Keratinocyte (primary cell): ENCODE data around the gene PTPN14. TPM values are rescaled to one million over a fixed set of nuclear protein-coding genes. Genes with fewer than 3 reads are reported as not detected.

Experiments used
- DNase-seq: peaks from one replicate; pipeline ENCODE4 v3.0.0-alpha.2; 2011; ENCODE audit warnings: low read depth, missing footprints, low spot score
- FAIRE-seq: peaks from 2 replicates; lab custom pipeline; 2011; peaks lifted over from hg19 to GRCh38; lab: Jason Lieb, UNC
- H2AFZ ChIP-seq: 2 replicates; pipeline ENCODE4 v1.6.0; 2012; ENCODE audit warnings: low read length, control low read depth, inconsistent platforms; ENCODE audit not compliant: control insufficient read depth
- H3K27ac ChIP-seq: 2 replicates; pipeline ENCODE4 v1.5.1; 2011; ENCODE audit warnings: low read length; ENCODE audit not compliant: control insufficient read depth, insufficient read depth
- H3K27me3 ChIP-seq: 3 replicates; pipeline ENCODE4 v1.6.0; 2011; ENCODE audit warnings: low read length; ENCODE audit not compliant: control insufficient read depth, insufficient read depth; ENCODE audit errors: extremely low read depth
- H3K36me3 ChIP-seq, 2 experiments: 2 replicates in 1 of 2; 3 replicates in 1 of 2; pipeline ENCODE4 v1.5.1; 2011; ENCODE audit warnings: low read length in 2 of 2, mild to moderate bottlenecking in 1 of 2; ENCODE audit not compliant: control insufficient read depth in 2 of 2, insufficient read depth in 2 of 2; ENCODE audit errors: extremely low read depth in 1 of 2
- H3K4me1 ChIP-seq: 3 replicates; pipeline ENCODE4 v1.5.1; 2011; ENCODE audit warnings: low read length; ENCODE audit not compliant: control insufficient read depth, insufficient read depth; ENCODE audit errors: extremely low read depth
- H3K4me2 ChIP-seq: 3 replicates; pipeline ENCODE4 v1.6.0; 2011; ENCODE audit warnings: low read depth, low read length; ENCODE audit not compliant: control insufficient read depth, insufficient read depth; ENCODE audit errors: extremely low read depth
- H3K4me3 ChIP-seq, 3 experiments: fragments of 200-600 bp in 1 of 3; sonication (generic) in 1 of 3; 2 replicates in 2 of 3; 3 replicates in 1 of 3; pipeline ENCODE4 v1.5.1; 2011 to 2016; ENCODE audit warnings: low read length in 3 of 3, mild to moderate bottlenecking in 3 of 3, control low read depth in 2 of 3, inconsistent platforms in 1 of 3, low read depth in 1 of 3, mixed read lengths in 1 of 3, mixed run types in 1 of 3, moderate library complexity in 1 of 3; ENCODE audit not compliant: control insufficient read depth in 2 of 3, insufficient read depth in 2 of 3; ENCODE audit errors: extremely low read depth in 1 of 3
- H3K79me2 ChIP-seq: 2 replicates; pipeline ENCODE4 v1.6.0; 2012; ENCODE audit warnings: low read length; ENCODE audit not compliant: control insufficient read depth, insufficient read depth
- H3K9ac ChIP-seq: 3 replicates; pipeline ENCODE4 v1.6.0; 2011; ENCODE audit warnings: low read length; ENCODE audit not compliant: control insufficient read depth, insufficient read depth; ENCODE audit errors: extremely low read depth
- H3K9me1 ChIP-seq: 3 replicates; pipeline ENCODE4 v1.6.0; 2011; ENCODE audit warnings: low read length; ENCODE audit not compliant: control insufficient read depth, insufficient read depth; ENCODE audit errors: extremely low read depth
- H3K9me3 ChIP-seq: 2 replicates; pipeline ENCODE4 v1.5.1; 2012; ENCODE audit warnings: low read depth, low read length; ENCODE audit not compliant: control insufficient read depth
- H4K20me1 ChIP-seq: 3 replicates; pipeline ENCODE4 v1.6.0; 2011; ENCODE audit warnings: low read length; ENCODE audit not compliant: control insufficient read depth, insufficient read depth; ENCODE audit errors: extremely low read depth
- EZH2 ChIP-seq: IDR thresholded peaks from one replicate; pipeline ENCODE4 v1.6.1; 2012; ENCODE audit warnings: inconsistent platforms, mild to moderate bottlenecking, low read length, moderate library complexity
- dilution Hi-C: fragments of 300-500 bp; cut with MboI; formaldehyde crosslinking; loops from one replicate; pipeline ENCODE4 v1.7.0; 2020; ENCODE audit warnings: low sequenced_read_pairs; ENCODE audit not compliant: extremely low pct_ligation_motif_present
- polyA plus RNA-seq, 5 experiments: library from polyadenylated mRNA; depleted of rRNA in 3 of 5; stranded (reverse) in 3 of 5; stranded (forward) in 1 of 5; unstranded in 1 of 5; fragments of >200 nt; gene quantifications; 1 replicate in 1 of 5; 2 replicates in 3 of 5; 3 replicates in 1 of 5; pipeline versions ENCODE4 v1.2.1 to v1.2.3, GENCODE V29; 2011 to 2012; ENCODE audit warnings: missing spikeins in 2 of 5, low read depth in 1 of 5, low replicate concordance in 1 of 5
- TF ChIP-seq, protein P1 (sequence below), 3 experiments: IDR thresholded peaks in 1 of 3; conservative IDR thresholded peaks in 1 of 3; optimal IDR thresholded peaks in 1 of 3; 2 replicates in 2 of 3; 3 replicates in 1 of 3; pipeline versions ENCODE3 to v1.5.1; 2011; ENCODE audit warnings: low read length in 3 of 3, mild to moderate bottlenecking in 3 of 3, moderate library complexity in 2 of 3, control low read depth in 1 of 3, inconsistent platforms in 1 of 3; ENCODE audit not compliant: insufficient read depth in 2 of 3; ENCODE audit errors: extremely low read depth in 1 of 3

PTPN14 gene
- polyA plus RNA-seq, 1 donor (not counting 4 experiments of a cell fraction or from before 2014, with no cell fraction given): 29.9 TPM

DNA sequence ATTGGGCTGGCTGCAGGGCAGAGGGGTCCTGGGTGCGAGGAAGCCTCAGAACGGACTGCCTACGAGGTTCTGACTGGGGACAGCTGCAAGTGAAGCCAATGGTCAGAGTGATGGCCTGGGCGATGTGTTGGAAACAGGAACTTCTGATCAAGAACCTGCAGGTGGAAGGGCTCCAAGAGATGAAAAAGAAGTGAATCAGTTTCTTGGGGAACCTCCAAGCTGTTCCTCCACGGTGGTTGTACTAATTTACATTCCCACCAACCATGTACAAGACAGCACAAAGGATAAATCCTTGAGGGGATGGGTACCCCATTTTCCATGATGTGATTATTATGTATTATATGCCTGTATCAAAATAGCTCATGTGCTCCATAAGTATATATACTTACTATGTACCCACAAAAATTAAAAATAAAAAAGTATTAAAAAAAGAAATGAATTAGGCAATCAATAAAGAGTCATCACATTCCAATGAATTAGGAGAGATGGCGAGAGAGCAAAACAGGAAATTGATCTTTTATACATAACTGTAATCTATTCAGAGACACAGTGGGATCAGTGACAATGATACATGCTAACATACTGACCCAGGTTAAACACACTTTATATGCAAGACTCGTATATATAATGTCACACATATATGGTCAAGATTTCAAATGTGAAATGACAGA lies 58.1 kb downstream of the PTPN14 start:
- H3K4me2 ChIP-seq: peak overlapping the region; percentile 26
- peaks cover 95% of the 10 kb centered on the region for H3K79me2 ChIP-seq
- peaks cover 42% of the 10 kb centered on the region for H3K4me1 ChIP-seq
- H3K27me3 ChIP-seq: no peaks in the 10 kb centered on the region
- H3K4me3 ChIP-seq: no peak overlapping the region
- DNase-seq (no peak), FAIRE-seq (peak; percentile 32)
- H3K9me1 ChIP-seq: peaks cover 7% of the 10 kb centered on the region
- peak overlapping the region; percentile 34 for H3K27ac ChIP-seq
- H3K36me3 ChIP-seq: peaks cover 6 to 10% of the 10 kb centered on the region in 2 experiments
- peaks cover 18% of the 10 kb centered on the region for H4K20me1 ChIP-seq
- no peak overlapping the region for H2AFZ ChIP-seq
- no peaks in the 10 kb centered on the region for H3K9me3 ChIP-seq
- dilution Hi-C loops: no loop called here
- TF ChIP-seq EZH2: no peak
- TF ChIP-seq, protein P1, sequence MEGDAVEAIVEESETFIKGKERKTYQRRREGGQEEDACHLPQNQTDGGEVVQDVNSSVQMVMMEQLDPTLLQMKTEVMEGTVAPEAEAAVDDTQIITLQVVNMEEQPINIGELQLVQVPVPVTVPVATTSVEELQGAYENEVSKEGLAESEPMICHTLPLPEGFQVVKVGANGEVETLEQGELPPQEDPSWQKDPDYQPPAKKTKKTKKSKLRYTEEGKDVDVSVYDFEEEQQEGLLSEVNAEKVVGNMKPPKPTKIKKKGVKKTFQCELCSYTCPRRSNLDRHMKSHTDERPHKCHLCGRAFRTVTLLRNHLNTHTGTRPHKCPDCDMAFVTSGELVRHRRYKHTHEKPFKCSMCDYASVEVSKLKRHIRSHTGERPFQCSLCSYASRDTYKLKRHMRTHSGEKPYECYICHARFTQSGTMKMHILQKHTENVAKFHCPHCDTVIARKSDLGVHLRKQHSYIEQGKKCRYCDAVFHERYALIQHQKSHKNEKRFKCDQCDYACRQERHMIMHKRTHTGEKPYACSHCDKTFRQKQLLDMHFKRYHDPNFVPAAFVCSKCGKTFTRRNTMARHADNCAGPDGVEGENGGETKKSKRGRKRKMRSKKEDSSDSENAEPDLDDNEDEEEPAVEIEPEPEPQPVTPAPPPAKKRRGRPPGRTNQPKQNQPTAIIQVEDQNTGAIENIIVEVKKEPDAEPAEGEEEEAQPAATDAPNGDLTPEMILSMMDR (optimal IDR thresholded peaks at IDR 0.05 in 1 of 3, IDR thresholded peaks at IDR 0.05 in 1 of 3, conservative IDR thresholded peaks at IDR 0.05 in 1 of 3; ENCODE audit: extremely low read depth in 1 of 3, insufficient read depth in 2 of 3, low read length in 3 of 3): no peak
- H3K9ac ChIP-seq: no peak overlapping the region

DNA sequence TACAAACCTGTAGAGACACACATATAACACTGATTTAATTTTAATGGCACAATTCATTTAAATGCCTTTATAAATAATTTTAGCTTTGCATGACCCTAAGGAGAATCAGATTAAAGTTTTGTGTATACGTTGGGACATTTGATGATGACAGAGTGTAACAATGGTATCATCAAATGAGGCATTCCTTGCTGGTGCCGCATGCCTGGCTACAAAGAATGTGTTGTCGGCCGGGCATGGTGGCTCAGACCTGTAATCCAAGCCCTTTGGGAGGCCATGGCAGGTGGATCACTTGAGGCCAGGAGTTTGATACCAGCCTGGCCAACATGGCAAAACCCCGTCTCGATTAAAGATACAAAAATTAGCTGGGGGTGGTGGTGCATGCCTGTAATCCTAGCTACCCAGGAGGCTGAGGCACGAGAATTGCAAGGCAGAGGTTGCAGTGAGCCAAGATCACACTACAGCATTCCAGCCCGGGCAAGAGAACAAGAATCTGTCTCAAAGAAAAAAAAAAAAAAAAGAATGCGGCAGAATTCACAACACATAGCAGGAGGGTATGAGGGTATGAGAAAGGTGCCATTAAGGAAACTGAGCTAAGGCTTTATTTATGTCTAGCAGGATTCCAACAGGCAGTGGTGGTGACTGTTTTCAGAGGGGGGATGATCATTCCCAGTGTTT lies 58.9 kb downstream of the PTPN14 start:
- Histone ChIP-seq H3K9ac (no peak overlapping the region), H3K27me3 (no peaks in the 10 kb centered on the region), H3K27ac (peak overlapping the region; percentile 34), H3K4me1 (peaks cover 41% of the 10 kb centered on the region), H3K4me3 (no peak overlapping the region), H3K9me1 (peaks cover 7% of the 10 kb centered on the region), H4K20me1 (peaks cover 18% of the 10 kb centered on the region), H3K36me3 (peaks cover 6 to 14% of the 10 kb centered on the region in 2 experiments), H2AFZ (no peak overlapping the region), H3K9me3 (no peaks in the 10 kb centered on the region), H3K79me2 (peaks cover 96% of the 10 kb centered on the region), H3K4me2 (peak overlapping the region; percentile 26)
- dilution Hi-C loops: no loop called here
- no peak for DNase-seq
- FAIRE-seq: no peak
- TF ChIP-seq, protein P1 (optimal IDR thresholded peaks at IDR 0.05 in 1 of 3, IDR thresholded peaks at IDR 0.05 in 1 of 3, conservative IDR thresholded peaks at IDR 0.05 in 1 of 3; ENCODE audit: extremely low read depth in 1 of 3, insufficient read depth in 2 of 3, low read length in 3 of 3): no peak
- no peak for TF ChIP-seq EZH2
